ENCODE results near the gene MIB1.

- TF ChIP-seq CTCF (IDR thresholded peaks at IDR 0.05; ENCODE audit: poor library complexity) (no peak), EZH2phosphoT487 (IDR thresholded peaks at IDR 0.05; ENCODE audit: low read depth, severe bottlenecking, unreplicated experiment) (no peak), EZH2 (IDR thresholded peaks at IDR 0.05; ENCODE audit: borderline replicate concordance) (no peak)
Measured at GRCh38 chr18:21830532-21830931, 89.9 kb downstream of the MIB1 start.

Data from hepatocyte (in vitro differentiated cells).